ENCODE data around the gene OBSCN.

DNA sequence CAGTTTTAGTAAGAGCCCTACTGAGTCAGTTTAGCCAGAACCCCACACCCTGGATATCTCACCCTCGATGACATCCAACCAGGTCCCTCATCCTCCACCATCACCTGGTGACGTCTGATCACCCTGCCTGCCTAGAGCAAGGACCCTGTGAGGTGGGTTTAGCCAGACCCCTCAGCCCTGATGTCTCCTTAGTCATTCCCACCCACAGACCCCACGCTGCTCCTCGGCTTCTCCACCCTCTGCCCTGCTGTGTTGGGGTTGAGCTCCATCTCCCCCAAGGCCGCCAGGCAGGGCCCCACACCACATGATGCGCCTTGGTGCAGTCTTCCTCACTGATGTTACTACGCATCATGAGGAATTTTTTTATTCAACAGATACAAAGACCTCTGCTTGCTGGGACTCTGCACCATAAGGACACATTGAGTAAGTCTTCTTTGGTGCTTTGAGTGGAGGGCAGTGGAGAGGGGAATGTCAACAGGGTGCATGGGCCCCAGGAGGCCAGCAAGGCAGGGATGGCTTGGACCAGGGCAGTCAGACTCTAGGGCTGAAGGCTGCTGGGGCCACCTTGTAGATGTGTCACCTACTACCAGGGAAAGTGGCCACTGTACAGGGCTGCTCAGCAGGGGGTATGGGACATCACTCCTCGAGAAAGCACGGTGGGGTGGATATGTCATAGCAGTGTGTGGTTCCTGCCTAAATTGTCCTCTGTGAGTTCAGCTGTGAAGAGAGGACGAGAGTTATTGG, 43.9 kb upstream of the OBSCN start:
- TF ChIP-seq CTCF (IDR thresholded peaks at IDR 0.05) (no peak), EZH2 (IDR thresholded peaks at IDR 0.05) (no peak)
